HUDEP-2 (cell line): ENCODE measurements around the gene ENDOU.
A peak's percentile ranks its signal among the peaks of the same experiment; 100 is the strongest.
"Not testable (repeated sequence)": the region's sequence is repeated elsewhere in the genome, so short reads cannot be mapped to it uniquely, and the experiment has no call there.

Experiments
- DNase-seq, 76 experiments: peaks; one replicate each; lab custom pipeline; 2025; ENCODE audit not compliant: unreplicated experiment in 76 of 76; lab: John Stamatoyannopoulos, UW

ENDOU gene

GRCh38 chr12:47700263-47700662 lies 25.0 kb downstream of the ENDOU start:
- no peak for DNase-seq

DNA sequence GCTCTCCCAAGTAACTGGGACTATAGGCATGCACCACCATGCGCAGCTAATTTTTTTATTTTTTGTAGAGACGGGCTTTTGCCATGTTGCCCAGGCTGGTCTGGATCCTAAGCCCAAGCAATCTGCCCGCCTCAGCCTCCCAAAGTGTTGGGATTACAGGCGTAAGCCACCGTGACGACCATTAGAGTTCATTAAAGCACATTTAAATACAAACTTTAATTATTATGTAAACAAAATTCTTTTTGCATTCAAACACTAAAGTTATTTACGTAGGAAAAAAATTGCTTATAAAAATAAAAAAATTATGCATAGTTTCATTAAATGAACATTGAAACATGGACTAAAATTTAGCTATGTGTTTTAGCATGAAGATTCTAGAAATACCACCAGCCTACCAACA lies 26.7 kb downstream of the ENDOU start:
- DNase-seq, result no peak

DNA sequence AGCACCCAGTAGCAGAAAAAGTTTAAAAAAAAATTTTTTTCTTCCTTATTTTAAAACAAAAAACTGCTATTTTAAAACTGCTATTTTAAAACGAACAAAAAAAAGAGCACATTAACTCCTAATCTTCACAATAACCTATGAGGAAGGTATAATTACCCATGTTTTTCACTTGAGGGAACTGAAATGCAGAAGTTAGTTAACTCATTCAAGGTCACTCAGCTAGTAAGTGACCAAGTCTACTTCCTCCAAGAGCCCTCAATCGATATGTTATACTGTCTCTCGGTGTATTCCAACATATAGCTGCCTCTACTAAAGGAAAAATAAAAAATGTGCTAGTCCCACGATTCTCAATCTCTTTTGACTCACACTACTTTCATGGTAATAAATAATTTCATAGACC lies 27.2 kb downstream of the ENDOU start:
- no peak for DNase-seq

- no peak for DNase-seq
Observed at GRCh38 chr12:47689215-47689614, 36.1 kb downstream of the ENDOU start.

GRCh38 chr12:47687636-47688035 lies 37.7 kb downstream of the ENDOU start:
- no peak for DNase-seq

DNA sequence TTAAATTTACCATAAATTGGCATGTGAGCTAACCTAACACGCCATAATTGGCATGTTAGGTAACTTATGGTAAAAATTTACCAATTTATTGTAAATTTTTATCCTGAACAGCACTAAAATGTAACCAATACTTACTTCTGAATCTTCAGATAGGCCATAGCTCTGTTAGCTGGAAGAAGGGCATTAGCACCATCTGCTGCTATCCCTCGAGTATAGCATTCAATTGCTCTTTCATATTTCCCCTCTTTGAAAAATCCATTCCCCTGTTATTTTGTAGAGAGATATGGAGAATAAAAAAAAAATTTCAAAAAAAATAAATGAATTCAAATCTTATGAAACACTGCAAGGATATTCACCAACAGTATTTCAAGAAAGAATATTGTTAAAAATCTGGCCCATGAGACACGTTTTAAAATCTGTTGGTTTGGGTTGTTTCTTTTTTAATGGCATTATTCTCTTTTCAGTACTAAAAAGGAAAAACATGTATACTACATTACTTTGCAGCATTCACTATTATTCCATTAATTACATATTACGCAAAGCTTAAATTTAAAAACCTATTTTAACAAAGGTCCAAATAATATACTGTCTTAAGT lies 38.5 kb downstream of the ENDOU start:
- DNase-seq, result peak in 19 of 76 experiments; percentile 0 to 37 (median 9)

GRCh38 chr12:47679785-47680184 lies 45.5 kb downstream of the ENDOU start:
- no peak for DNase-seq

- DNase-seq, result no peak
Observed at GRCh38 chr12:47672068-47672467, 53.2 kb downstream of the ENDOU start.

- DNase-seq, result not testable (repeated sequence)
Observed at GRCh38 chr12:47667935-47668334, 57.4 kb downstream of the ENDOU start.
